ENCODE results near the gene DCDC2C.

Gene DCDC2C

DNA sequence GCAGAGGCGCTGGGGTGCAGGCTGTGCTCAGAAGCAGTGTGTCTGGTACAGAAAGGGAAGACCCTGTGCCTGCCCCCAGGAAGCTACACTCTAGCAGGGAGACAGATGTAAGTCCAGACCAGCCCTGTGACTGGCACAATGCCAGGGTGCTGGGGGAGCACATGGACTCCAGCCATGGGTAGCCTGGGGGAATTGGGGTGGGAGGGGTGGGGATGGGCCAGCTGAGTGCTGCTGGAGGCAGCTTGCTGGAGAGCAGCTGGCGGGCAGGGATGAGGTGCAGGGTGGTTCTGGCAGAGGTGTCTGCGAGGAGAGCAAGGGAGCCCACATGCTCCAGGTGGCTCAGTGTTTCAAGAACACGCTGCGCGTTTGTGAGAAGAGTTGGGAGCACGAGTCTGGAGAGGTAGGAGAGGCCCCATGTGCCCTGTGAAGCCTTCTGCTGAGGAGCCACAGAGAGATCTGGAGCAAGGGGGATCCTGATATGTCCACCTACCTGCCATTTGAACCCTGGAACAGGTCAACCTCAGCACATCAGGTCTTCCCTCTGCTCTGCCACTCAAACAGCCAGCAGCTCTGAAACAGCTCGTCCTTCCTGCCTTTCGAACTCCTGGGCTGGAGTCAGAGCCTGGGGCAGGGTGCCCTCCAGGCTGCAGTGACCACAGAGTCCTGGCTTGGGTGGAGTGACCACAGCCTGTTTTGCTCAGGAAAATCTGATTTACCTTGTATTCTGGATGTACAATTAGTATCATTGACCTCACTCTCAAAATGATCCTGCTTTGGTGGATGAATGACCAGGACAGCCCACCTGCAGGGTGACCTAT lies 30.3 kb upstream of the DCDC2C start:
- DNase-seq (ENCODE audit: low read depth): no peak

DNA sequence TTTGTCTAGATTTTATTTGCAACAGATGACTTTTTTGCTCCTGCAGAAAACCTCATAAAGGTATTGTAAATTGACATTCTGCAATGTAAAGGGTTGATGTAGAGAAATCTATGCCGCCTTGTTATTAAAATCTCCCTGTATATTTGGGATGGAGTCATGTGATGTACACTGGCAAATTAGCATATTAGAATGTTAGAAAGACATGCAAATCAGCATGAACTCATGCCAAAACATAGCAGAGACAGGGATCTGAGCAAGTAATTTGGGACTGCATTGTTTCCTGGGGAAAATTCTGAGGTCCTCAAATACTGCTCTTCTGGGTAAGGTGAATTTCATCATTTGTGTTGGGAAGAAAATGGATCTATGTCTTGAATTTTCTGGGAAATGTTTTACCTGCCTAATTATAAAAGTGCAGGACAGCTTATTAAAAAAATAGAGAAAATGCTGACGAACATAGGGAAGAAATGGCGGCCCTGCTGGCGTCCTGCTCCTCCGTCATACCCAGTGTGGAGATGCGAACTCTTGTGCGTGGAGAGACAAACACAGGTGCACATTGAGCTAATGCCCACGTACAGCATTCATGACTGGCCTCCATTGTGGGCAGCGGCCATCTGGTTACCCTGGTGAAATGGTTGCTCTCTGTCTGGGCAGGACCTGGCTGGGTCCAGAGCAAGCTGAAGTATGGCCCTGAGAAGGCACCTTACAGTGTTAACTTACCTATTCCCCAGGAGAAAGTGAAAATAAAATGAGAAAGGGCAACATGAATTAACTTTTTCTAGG lies 29.1 kb upstream of the DCDC2C start:
- DNase-seq (ENCODE audit: low read depth): no peak

DNA sequence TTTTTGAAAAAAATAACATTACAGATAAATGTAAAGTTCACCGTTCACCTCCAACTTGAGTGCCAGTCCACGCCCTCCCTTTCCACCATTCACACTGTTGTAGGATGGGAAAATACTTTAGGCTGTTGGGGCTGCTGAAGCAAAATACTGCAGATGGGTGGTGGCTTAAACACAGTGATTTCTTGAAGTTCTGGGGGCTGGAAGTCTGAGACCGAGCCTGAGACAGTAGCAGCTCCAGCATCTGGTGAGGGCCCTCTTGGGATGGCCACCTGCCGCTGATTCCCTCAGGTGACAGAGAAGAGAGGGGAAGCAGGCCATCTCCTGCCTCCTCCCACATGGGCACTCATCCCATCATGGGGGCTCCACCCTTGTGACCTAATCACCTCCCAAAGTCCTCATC lies 27.7 kb upstream of the DCDC2C start:
- DNase-seq (ENCODE audit: low read depth): no peak

DNA sequence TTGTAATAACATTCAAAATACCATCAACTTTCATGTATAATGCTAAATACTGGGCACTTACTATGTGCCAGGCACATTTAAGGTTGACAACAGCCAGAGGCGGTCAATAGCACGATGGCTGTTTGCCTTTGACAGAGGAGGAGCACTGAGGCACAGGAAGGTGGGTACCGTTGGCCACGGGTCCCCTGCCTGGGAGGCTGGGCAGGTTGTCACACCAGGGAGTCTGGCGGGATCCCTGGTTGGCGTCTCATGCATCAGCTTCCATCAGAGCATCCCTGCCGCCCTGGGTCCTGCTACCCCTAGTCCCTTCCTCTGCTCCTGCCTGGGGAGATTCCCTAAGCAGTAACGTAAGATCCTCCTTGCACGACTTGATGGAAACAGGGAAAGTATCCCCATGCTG lies 25.9 kb upstream of the DCDC2C start:
- no peak for DNase-seq (ENCODE audit: low read depth)

DNA sequence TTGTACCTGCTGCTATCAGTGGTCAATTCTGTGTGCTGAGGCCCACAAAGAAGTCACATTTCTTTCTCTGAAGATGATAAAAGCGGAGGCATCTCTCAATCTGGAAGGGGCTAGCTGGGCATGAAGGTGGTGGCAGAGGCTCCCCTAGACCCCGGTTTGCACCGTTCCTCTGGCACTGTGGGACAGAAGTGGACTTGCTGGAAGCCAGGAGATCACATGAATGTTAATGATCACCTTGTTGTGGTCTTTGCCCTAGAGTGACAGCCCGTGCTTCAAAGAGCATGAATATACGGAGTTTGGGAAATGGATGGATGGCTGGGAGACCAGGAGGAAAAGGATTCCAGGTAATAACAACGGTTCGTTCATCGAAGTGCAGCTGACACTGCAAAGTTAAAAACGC lies 25.2 kb upstream of the DCDC2C start:
- DNase-seq (ENCODE audit: low read depth): no peak

DNA sequence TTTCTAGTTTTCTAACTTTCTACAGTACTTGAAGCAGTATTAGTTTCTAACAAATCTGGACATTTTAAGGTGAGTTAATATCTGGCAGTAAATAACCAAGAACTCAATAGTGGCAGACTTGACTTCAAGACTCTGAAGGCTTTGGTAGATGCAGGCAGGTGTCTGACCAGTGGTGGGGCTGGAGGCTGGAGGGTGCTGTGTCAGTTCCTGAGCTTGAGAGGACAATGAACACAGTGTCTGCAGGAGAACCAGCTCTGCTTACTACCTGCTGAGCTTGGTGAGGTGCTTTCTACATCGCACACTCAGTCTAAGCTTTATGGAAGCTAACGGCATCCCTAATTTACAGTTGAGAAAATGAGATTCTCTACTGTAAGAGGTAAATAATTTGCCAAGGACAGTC lies 24.2 kb upstream of the DCDC2C start:
- no peak for DNase-seq (ENCODE audit: low read depth)

DNA sequence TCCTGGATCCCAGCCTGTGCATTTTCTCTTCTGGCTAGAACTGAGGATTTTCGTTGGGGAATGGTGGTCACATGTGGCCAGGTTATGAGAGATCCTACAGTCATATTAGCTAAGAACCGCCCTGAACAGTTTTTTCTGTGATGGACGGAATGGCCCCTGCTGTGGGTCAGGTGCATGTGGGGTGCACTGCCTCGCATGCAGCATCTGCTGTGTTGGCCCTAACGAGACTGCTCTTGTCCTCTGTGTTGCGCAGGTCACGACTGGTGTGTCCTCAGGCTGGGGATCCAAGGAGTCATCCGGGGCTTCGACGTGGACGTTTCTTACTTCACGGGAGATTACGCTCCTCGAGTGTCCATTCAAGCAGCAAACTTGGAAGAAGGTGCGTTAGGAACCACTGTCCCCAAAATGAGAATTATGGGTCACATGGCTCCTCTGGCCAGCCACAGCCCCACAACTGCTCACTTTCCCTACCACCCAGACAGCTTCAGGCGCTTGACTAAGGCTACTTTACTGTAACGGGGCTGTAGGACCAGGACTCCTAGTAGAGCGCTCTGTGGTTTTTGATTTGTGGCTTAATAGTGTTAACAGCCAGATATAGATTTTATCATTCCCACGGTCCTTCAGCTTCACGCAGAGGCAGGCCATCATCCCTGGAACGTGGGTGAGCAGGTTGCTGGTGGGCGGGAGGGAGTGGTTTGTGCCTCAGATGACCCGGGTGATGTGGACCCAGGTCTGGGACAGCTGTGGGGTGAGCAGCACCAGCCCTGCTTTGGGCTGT lies 23.6 kb upstream of the DCDC2C start:
- no peak for DNase-seq (ENCODE audit: low read depth)

DNA sequence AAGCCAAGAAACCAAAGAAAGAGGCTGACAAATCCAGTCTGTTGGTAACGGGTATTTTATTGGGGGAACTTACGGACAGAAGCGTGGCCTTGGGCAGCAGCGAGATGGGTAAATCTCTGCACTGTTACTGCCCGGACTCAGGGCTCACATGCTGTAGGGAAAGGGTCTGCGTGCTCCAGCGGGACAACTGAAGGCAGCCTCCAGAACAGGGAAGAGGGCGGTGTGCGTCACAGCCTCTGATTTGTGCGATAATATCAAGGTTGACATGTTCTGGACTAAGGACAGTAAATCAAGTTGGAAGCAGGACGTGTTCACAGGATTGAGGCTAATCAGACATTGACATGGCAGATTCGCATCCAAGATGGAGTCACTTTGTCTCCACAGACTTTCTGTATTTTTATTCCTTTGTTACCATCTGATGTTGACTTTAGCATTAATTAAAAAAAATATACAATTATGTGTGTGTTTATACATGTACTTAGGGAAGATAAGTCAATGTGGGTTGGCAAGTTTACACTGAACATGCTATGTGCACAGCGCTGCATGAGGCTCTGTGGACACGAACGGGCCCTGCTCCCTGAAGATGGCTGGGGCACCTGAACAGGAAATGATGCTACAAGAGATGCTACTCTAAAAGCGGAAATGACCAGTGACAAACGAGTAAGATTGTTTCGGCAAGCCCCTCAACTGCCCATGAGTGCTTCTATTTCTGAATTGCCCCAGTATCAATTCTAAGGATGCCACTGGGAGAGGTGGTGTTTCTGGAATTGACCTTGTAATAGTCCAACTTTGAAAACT lies 22.6 kb upstream of the DCDC2C start:
- DNase-seq (ENCODE audit: low read depth): no peak

DNA sequence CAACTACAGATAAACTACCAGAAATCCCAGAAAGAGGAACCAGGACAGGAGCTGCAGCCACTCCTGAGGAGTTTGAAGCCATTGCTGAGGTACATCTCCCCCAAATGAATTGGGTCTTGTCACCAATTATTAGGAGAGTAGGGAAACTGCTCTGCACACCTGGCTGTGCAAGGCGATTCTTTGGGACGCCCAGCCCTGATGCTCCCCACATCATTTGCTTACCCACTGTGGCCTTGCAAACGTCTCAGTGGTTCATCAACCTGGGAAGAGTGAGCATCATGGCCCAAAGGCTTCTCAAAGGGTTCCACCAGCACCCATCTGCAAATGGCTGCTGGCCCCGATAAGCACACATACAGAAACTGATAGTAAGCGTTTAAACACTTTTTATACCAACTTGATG lies 21.8 kb upstream of the DCDC2C start:
- no peak for DNase-seq (ENCODE audit: low read depth)

DNA sequence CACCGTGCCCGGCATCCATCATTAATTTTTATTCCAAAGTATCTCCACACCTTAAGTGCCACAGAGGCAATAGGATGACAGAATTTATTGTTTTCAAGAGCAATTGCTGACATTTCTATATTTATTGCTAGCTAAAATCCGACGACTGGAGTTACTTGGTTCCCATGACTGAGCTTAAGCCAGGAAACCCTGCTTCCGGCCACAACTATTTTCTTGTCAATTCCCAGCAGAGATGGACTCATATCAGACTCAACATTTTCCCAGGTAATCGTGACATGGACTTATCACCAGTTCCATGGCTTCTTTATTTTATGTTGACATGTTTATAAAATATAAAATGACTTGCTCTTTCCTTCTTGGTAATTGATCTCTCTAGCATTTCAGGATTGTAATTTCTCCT lies 20.6 kb upstream of the DCDC2C start:
- no peak for DNase-seq (ENCODE audit: low read depth)

DNA sequence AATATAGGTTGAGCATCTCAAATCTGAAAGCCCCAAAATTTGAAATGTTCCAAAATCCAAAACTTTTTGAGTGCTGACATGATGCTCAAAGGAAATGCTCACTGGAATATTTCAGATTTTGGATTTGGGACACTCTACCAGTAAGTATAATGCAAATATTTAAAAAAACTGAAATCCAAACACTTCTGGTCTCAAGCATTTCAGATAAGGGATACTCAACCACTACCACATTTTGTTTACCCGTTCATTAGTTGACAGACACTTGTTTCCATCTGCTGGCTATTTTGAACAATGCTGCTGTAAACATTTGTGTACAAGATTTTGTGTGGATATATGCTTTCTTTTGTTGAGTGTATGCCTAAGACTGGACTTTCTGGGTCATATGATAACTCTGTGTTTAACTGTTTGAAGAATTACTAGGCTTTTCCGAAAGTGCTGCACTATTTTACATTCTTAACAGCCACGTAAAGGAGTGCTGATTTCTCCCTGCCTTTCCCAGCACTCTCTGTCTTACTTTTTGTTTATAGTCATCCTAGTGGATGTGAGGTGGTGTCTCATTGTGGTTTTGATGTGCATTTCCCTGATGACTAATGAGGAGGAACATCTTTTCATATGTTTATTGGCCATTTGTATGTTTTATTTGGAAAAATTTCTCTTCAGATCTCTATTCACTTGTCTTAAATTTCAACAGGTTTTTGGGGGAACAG lies 19.5 kb upstream of the DCDC2C start:
- DNase-seq (ENCODE audit: low read depth): no peak

DNA sequence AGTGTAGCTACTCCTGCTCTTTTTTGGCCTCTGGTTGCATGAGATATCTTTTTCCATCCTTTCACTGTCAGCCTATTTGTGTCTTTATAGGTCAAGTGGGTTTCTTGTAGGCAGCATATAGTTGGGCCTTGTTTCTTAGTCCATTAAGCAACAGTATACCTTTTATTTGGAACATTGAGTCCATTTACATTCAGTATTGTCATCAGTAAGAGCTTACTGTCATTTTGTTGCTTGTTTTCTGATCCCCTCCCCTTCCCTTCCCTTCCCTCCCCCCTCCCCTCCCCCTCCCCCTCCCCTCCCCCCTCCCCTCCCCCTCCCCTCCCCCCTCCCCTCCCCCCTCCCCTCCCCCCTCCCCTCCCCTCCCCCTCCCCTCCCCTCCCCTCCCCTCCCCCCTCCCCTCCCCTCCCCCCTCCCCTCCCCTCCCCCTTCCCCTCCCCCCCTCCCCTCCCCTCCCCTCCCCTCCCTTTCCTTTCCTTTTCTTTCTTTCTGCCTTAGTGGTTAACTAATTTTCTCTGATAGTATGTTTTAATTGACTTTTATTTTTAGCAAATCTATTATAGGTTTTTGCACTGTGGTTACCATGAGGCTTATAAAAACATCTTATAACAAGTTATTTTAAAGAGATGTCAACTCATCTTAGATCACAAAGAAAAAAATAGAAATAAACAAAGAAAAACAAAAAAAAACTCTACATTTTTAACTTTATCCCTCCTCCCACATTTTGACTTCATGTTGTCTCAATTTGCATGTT lies 13.2 kb upstream of the DCDC2C start:
- DNase-seq (ENCODE audit: low read depth): no peak

DNA sequence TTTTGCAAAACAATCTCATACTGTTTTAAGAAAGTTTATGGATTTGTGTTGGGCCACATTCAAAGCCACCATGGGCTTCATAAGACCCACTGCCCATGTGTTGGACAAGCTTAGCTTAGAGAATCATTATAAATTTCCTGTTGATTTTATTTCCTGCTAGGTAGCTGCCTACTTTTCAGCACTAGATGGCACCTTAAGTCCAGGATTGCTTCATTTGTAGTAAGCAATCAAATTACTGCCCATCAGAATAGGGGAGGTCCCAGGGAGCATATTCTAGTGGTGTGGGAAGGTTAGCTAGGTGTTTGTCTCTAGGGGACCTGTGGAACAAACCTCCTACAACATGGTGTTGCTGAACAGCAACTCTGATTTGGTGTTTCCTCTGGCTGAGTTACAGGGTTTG lies 11.0 kb upstream of the DCDC2C start:
- no peak for DNase-seq (ENCODE audit: low read depth)

DNA sequence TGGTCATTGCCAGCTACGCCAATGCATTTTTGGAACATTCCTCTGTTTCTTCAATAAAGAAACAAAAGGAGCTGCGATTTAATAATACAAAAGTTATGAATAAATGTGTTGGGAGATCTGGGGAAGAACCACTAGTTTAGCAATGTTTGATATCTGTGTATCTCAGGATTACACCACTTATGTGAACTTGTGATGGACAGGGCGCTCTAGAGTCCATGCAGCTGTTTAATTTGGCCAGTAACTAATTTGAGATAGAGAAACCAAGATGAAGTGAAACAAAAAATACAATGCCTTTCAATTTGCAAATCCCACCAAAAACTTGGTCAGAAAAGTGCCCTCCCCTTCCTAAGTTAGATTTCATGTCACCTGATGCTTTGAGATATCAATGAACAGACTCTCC lies 6.8 kb upstream of the DCDC2C start:
- no peak for DNase-seq (ENCODE audit: low read depth)

DNA sequence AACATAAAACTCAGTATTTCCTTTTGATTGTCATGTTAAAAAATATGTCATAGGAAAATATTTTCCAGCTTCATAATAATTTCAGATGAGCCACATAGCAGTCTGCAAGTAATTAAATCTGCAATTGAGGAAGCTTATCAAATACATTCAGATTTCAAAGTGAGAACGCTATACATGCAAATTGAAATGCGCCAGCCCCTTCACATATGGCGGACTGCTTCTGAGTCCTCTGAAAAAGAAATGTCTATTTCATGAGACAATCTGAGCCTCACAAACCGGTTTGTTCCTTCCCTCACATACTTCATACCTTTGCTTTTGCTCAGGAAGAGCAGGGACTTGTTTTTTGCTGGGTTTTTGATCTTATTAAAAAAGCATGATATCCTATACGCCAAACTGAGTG lies 2.3 kb upstream of the DCDC2C start:
- DNase-seq (ENCODE audit: low read depth): no peak

DNA sequence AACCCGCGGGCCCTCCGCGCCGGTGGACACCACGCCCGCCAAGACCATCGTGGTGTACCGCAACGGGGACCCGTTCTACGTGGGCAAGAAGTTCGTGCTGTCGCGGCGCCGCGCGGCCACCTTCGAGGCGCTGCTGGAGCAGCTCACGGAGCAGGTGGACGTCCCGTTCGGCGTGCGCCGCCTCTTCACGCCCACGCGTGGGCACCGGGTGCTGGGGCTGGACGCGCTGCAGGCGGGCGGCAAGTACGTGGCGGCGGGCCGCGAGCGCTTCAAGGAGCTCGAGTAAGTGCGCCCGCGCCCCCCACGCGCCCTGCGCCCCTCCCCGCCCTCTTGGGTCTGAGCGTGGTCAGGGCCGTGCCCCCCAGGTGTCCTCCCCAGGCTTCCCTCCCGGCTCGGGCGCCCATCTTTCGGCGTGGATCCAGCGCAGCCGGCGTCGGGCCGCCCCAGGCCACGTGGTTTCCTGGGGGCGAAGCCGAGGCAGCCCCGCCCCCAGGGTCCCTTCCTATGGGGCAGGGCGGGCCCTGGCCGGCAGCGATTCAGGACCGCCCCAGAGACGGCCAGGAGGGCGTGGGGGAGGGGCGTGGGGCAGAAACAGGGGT lies 481 bp downstream of the DCDC2C start:
- DNase-seq (ENCODE audit: low read depth): no peak

DNA sequence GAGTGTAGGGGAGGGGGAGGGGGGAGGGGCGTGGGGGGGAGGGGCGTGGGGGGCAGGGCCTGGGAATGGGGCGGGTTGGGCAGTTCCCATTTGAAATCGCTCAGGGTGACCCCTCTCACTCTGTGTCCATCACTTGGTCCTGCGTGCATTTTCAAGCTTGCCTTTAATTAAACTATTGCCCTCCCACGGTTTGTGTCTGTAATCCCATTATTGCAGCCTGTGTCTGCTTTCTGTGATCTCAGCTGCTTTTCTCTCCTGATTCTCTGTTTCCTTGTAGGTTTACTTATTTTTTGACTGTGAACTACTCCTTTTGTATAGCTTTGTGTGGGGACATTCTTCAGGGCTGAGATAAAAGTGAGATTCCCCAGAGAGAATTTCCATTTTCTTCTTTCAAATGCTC lies 1.3 kb downstream of the DCDC2C start:
- no peak for DNase-seq (ENCODE audit: low read depth)

DNA sequence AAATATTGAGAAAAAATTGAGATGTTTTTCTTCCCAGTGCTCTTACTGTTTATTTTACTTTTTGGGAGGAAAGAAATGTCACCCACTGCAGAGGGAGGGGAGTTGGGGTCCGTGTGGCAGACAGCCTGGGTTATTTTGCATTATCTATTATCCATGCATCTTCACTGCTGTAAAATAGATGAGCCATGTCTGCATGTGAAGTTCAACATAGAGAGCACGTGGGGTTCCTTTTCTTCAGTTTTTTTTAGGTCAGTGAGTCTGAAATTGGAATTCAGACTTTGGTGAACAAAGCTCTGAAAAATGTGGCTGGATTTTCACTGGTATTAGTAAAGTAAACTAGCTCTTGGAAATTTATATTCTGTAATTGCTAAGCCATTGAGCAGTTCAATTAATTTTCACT lies 2.4 kb downstream of the DCDC2C start:
- no peak for DNase-seq (ENCODE audit: low read depth)

DNA sequence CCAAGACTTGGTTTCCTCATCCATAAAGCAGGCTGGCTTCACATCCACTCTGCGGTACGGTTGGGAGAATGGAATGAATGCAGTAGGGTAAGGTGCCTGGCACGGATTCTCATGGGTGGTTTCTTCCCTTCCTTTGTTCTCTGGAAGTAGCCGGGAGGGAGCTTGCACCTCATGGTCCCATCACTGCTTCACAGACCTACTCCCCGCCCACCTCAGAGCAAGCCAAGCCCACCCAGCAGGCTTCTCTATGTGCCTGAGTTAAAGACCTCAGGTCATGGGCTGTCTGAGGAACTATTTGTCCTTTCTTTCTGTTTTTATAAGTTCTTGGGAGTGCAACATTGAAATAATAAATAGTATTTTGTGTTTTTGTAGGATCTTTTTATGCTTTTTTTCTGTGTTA lies 3.5 kb downstream of the DCDC2C start:
- DNase-seq (ENCODE audit: low read depth): no peak

DNA sequence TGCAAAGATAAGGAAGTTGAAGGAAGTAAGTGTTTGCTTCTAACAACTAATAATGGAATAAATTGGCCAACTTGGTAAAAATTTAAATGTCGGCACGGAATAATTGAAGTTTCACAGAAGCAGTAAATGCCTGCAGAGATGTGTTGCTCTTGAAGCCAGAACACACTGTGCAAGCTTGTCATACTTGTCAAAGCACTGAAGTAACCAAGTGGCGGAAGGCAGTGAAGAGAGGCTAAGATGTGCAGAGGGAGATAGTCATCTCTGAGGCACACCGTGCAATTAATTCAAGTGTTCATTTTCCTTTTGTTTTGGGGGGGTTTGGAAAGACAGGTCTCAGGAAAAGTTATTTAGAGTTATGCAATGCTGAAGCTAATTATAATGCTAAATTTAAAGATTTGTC lies 5.2 kb downstream of the DCDC2C start:
- DNase-seq (ENCODE audit: low read depth): no peak

All from stimulated activated CD4-positive, alpha-beta T cell treated with anti-CD3 and anti-CD28 coated beads, Interleukin-2, amount 100 ng/mL, for 4 hours (primary cell).